Neuronal stem cell (in vitro differentiated cells): ENCODE data around the gene KICS2.

ENCODE experiments used
- DNase-seq: peaks from one replicate; pipeline ENCODE4 v3.0.0-alpha.2; 2013; ENCODE audit warnings: low spot score
- H2AFZ ChIP-seq: one replicate; pipeline ENCODE4 v1.6.1; 2013; ENCODE audit warnings: mild to moderate bottlenecking, low read length, inconsistent platforms
- H2AK5ac ChIP-seq: 2 replicates; pipeline ENCODE4 v1.6.1; 2013; ENCODE audit warnings: low read depth, mild to moderate bottlenecking, inconsistent platforms, low read length, moderate library complexity, mixed read lengths
- H2BK120ac ChIP-seq: 2 replicates; pipeline ENCODE4 v1.6.1; 2013; ENCODE audit warnings: low read depth, mild to moderate bottlenecking, inconsistent platforms, low read length, moderate library complexity, mixed read lengths
- H2BK12ac ChIP-seq: one replicate; pipeline ENCODE4 v1.6.1; 2013; ENCODE audit warnings: low read length, inconsistent platforms
- H2BK15ac ChIP-seq: 2 replicates; pipeline ENCODE4 v1.6.1; 2013; ENCODE audit warnings: mild to moderate bottlenecking, low read length, inconsistent platforms, mixed read lengths
- H2BK5ac ChIP-seq: one replicate; pipeline ENCODE4 v1.6.1; 2013; ENCODE audit warnings: inconsistent platforms, mild to moderate bottlenecking, low read length, moderate library complexity
- H3K14ac ChIP-seq: one replicate; pipeline ENCODE4 v1.6.1; 2013; ENCODE audit warnings: low read length, inconsistent platforms
- H3K18ac ChIP-seq: 2 replicates; pipeline ENCODE4 v1.6.1; 2013; ENCODE audit warnings: low read length, inconsistent platforms
- H3K23ac ChIP-seq: 2 replicates; pipeline ENCODE4 v1.6.1; 2013; ENCODE audit warnings: low read depth, mild to moderate bottlenecking, mixed read lengths, low read length, inconsistent platforms; ENCODE audit not compliant: poor library complexity
- H3K27ac ChIP-seq: replicated peaks from 3 replicates; pipeline ENCODE4 v1.5.1; 2013; ENCODE audit warnings: low read length, inconsistent platforms
- H3K27me3 ChIP-seq, 3 experiments: 2 replicates each; pipeline ENCODE4 v1.6.1; 2013; ENCODE audit warnings: low read length in 3 of 3, mild to moderate bottlenecking in 2 of 3, inconsistent platforms in 1 of 3, low read depth in 1 of 3, mixed read lengths in 1 of 3, moderate library complexity in 1 of 3; ENCODE audit not compliant: control insufficient read depth in 3 of 3, insufficient read depth in 3 of 3
- H3K36me3 ChIP-seq, 2 donors: replicated peaks in 1 of 2; 2 replicates each; pipeline ENCODE4 v1.6.1; 2013; ENCODE audit warnings: low read length in 2 of 2; ENCODE audit not compliant: control insufficient read depth in 2 of 2, insufficient read depth in 2 of 2
- H3K4ac ChIP-seq: 2 replicates; pipeline ENCODE4 v1.6.1; 2013; ENCODE audit warnings: inconsistent platforms, mild to moderate bottlenecking, low read length, moderate library complexity
- H3K4me1 ChIP-seq, 2 donors: 1 replicate in 1 of 2; 2 replicates in 1 of 2; pipeline ENCODE4 v1.6.1; 2013; ENCODE audit warnings: low read length in 2 of 2, low read depth in 1 of 2; ENCODE audit not compliant: control insufficient read depth in 2 of 2, insufficient read depth in 1 of 2
- H3K4me2 ChIP-seq: one replicate; pipeline ENCODE4 v1.6.1; 2013; ENCODE audit warnings: mild to moderate bottlenecking, low read length, inconsistent platforms; ENCODE audit not compliant: insufficient read depth, poor library complexity, severe bottlenecking
- H3K4me3 ChIP-seq, 2 donors: 2 replicates each; pipeline ENCODE4 v1.5.1; 2013; ENCODE audit warnings: low read length in 2 of 2, mild to moderate bottlenecking in 2 of 2, inconsistent platforms in 1 of 2, moderate library complexity in 1 of 2
- H3K79me1 ChIP-seq: one replicate; pipeline ENCODE4 v1.6.1; 2013; ENCODE audit warnings: low read depth, mild to moderate bottlenecking, inconsistent platforms, low read length, moderate library complexity
- H3K9ac ChIP-seq: one replicate; pipeline ENCODE4 v1.6.1; 2013; ENCODE audit warnings: mild to moderate bottlenecking, low read depth, low read length, inconsistent platforms; ENCODE audit not compliant: poor library complexity
- H3K9me3 ChIP-seq, 2 donors: replicated peaks in 1 of 2; 2 replicates each; pipeline versions ENCODE3 to v1.6.1; 2013; ENCODE audit warnings: low read length in 2 of 2, mild to moderate bottlenecking in 2 of 2, inconsistent platforms in 1 of 2, low read depth in 1 of 2, mixed read lengths in 1 of 2, moderate library complexity in 1 of 2; ENCODE audit not compliant: control insufficient read depth in 2 of 2, insufficient read depth in 1 of 2
- H4K8ac ChIP-seq: one replicate; pipeline ENCODE4 v1.6.1; 2013; ENCODE audit warnings: low read depth, mild to moderate bottlenecking, inconsistent platforms, low read length, moderate library complexity
- H4K91ac ChIP-seq: one replicate; pipeline ENCODE4 v1.6.1; 2013; ENCODE audit warnings: low read length, low read depth, mild to moderate bottlenecking, inconsistent platforms; ENCODE audit not compliant: poor library complexity
- WGBS, 2 donors: extraction: QIAGEN DNeasy Blood & Tissue Kit; methylation state at CpG; one replicate each; pipeline ENCODE4 v1.1.7; 2013; ENCODE audit warnings: missing lambda C conversion rate in 2 of 2, mixed read lengths in 1 of 2; ENCODE audit not compliant: insufficient read length in 2 of 2, insufficient replicate concordance in 1 of 2; ENCODE audit errors: extremely low coverage in 2 of 2; 5-methylcytosine and 5-hydroxymethylcytosine counted together

The KICS2 gene

GRCh38 chr12:64240781-64241180, 18.7 kb upstream of the KICS2 start:
- Histone ChIP-seq H3K27me3 (no peaks in the 10 kb centered on the region), H3K4me1 (no peaks in the 10 kb centered on the region), H3K23ac (no peak overlapping the region), H2AFZ (no peak overlapping the region), H2BK5ac (no peak overlapping the region), H3K79me1 (no peaks in the 10 kb centered on the region), H3K14ac (no peak overlapping the region), H2BK120ac (no peak overlapping the region), H4K8ac (no peak overlapping the region), H3K36me3 (no peaks in the 10 kb centered on the region), H3K18ac (no peak overlapping the region), H2AK5ac (no peak overlapping the region), H3K27ac (no peak overlapping the region), H3K4ac (no peak overlapping the region), H3K9ac (no peak overlapping the region), H4K91ac (no peak overlapping the region), H2BK15ac (no peak overlapping the region), H3K4me2 (no peak overlapping the region), H3K4me3 (no peak overlapping the region), H3K9me3 (no peaks in the 10 kb centered on the region), H2BK12ac (no peak overlapping the region)
- no peak for DNase-seq
- WGBS, 2 donors: no CpG with 5 or more reads among the region's 3 CpGs

DNA sequence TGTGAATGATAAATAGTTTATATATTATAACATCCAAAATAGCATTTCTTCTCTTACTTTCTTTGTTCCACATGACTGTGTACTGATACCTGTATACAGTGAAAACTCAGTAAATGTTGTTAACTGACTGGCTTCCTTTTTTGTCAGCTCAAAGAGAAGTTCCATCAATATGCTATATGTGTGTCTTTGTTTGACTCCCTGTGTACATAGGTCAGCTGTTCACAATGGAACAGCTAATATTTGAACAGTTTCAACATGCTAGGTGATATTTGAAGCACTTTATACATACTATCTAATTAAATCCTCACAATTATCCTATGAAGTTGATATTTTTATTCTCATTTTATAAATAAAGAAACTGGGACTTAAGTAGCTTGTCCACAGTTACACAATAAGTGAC, 15.3 kb upstream of the KICS2 start:
- no peak overlapping the region for H3K4me3 ChIP-seq
- no peak overlapping the region for H3K4me2 ChIP-seq
- no peak overlapping the region for H2BK15ac ChIP-seq
- H3K36me3 ChIP-seq: no peaks in the 10 kb centered on the region
- DNase-seq: no peak
- no peak overlapping the region for H2BK12ac ChIP-seq
- H2AK5ac ChIP-seq: no peak overlapping the region
- H3K18ac ChIP-seq: no peak overlapping the region
- no peaks in the 10 kb centered on the region for H3K9me3 ChIP-seq
- H4K8ac ChIP-seq: no peak overlapping the region
- no peak overlapping the region for H3K9ac ChIP-seq
- H2BK120ac ChIP-seq: no peak overlapping the region
- H3K79me1 ChIP-seq: no peaks in the 10 kb centered on the region
- no peaks in the 10 kb centered on the region for H3K4me1 ChIP-seq
- H2BK5ac ChIP-seq: no peak overlapping the region
- H3K23ac ChIP-seq: no peak overlapping the region
- no peak overlapping the region for H4K91ac ChIP-seq
- H3K27me3 ChIP-seq: no peaks in the 10 kb centered on the region
- no peak overlapping the region for H3K14ac ChIP-seq
- H2AFZ ChIP-seq: no peak overlapping the region
- no peak overlapping the region for H3K4ac ChIP-seq
- no peak overlapping the region for H3K27ac ChIP-seq

DNA sequence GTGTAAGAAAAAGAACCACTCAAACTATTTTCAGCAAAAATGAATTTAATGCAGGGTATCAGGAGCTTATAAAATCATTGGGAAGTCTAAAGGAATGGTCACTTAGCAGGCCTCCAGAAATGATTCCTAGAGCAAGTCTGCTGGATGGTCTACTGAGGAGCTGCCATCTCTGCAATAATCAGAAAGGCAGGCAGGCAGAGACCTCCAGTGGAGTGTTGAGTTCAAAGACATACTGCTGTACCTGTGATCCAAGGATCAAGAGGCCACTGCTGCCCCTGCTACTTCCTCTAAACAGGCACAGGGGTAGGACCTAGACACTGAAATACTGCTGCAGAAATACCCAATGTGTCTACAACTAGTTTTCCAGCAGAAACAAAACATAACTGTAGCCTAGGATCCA, 14.5 kb upstream of the KICS2 start:
- no peak overlapping the region for H3K4ac ChIP-seq
- no peak overlapping the region for H3K4me3 ChIP-seq
- no peaks in the 10 kb centered on the region for H3K27me3 ChIP-seq
- no peak overlapping the region for H2AK5ac ChIP-seq
- no peak overlapping the region for H2BK12ac ChIP-seq
- H2AFZ ChIP-seq: peak overlapping the region; percentile 19
- no peak overlapping the region for H3K18ac ChIP-seq
- no peaks in the 10 kb centered on the region for H3K79me1 ChIP-seq
- no peak overlapping the region for H3K27ac ChIP-seq
- H2BK5ac ChIP-seq: no peak overlapping the region
- H4K8ac ChIP-seq: no peak overlapping the region
- H3K23ac ChIP-seq: no peak overlapping the region
- H3K4me1 ChIP-seq: no peaks in the 10 kb centered on the region
- no peak overlapping the region for H4K91ac ChIP-seq
- no peak for DNase-seq
- H3K9me3 ChIP-seq: no peaks in the 10 kb centered on the region
- H2BK15ac ChIP-seq: no peak overlapping the region
- no peak overlapping the region for H2BK120ac ChIP-seq
- H3K14ac ChIP-seq: no peak overlapping the region
- H3K9ac ChIP-seq: no peak overlapping the region
- H3K4me2 ChIP-seq: no peak overlapping the region
- H3K36me3 ChIP-seq: no peaks in the 10 kb centered on the region

DNA sequence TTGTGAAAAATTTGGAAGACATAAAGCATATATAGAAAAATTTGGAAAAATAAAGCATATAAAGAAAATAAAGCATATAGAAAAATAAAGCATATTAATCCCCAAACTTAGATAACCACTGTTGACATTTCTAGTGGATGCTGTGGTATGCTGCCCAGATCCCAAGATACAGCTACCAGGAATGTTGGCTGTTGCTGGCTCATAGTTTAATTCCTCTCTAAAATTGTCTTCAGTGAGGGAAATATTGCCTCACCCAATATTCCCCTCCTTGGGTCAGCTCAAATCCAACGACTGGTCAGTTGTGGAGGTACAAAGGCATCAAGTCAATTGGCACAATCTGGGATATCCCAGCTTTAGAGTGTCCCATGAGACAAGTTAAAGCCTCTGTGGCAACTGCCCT, 10.1 kb upstream of the KICS2 start:
- no peak overlapping the region for H2AK5ac ChIP-seq
- DNase-seq: no peak
- no peak overlapping the region for H3K4ac ChIP-seq
- H2BK12ac ChIP-seq: no peak overlapping the region
- H3K36me3 ChIP-seq: no peaks in the 10 kb centered on the region
- no peak overlapping the region for H2BK120ac ChIP-seq
- H3K27me3 ChIP-seq: no peaks in the 10 kb centered on the region
- H2BK5ac ChIP-seq: no peak overlapping the region
- no peaks in the 10 kb centered on the region for H3K4me1 ChIP-seq
- no peak overlapping the region for H3K18ac ChIP-seq
- no peak overlapping the region for H3K4me3 ChIP-seq
- H3K14ac ChIP-seq: no peak overlapping the region
- no peak overlapping the region for H3K27ac ChIP-seq
- no peak overlapping the region for H2AFZ ChIP-seq
- H3K23ac ChIP-seq: no peak overlapping the region
- H3K9ac ChIP-seq: no peak overlapping the region
- no CpG with 5 or more reads among the region's 1 CpG for WGBS, 2 donors
- H4K91ac ChIP-seq: no peak overlapping the region
- H3K9me3 ChIP-seq: no peaks in the 10 kb centered on the region
- H2BK15ac ChIP-seq: no peak overlapping the region
- H4K8ac ChIP-seq: no peak overlapping the region
- no peak overlapping the region for H3K4me2 ChIP-seq
- H3K79me1 ChIP-seq: no peaks in the 10 kb centered on the region
